ENCODE results near the gene DNAH7.
A peak's percentile ranks its signal among the peaks of the same experiment; 100 is the strongest.
"Not testable (repeated sequence)": the region's sequence is repeated elsewhere in the genome, so short reads cannot be mapped to it uniquely, and the experiment has no call there.

DNAH7 gene

DNA sequence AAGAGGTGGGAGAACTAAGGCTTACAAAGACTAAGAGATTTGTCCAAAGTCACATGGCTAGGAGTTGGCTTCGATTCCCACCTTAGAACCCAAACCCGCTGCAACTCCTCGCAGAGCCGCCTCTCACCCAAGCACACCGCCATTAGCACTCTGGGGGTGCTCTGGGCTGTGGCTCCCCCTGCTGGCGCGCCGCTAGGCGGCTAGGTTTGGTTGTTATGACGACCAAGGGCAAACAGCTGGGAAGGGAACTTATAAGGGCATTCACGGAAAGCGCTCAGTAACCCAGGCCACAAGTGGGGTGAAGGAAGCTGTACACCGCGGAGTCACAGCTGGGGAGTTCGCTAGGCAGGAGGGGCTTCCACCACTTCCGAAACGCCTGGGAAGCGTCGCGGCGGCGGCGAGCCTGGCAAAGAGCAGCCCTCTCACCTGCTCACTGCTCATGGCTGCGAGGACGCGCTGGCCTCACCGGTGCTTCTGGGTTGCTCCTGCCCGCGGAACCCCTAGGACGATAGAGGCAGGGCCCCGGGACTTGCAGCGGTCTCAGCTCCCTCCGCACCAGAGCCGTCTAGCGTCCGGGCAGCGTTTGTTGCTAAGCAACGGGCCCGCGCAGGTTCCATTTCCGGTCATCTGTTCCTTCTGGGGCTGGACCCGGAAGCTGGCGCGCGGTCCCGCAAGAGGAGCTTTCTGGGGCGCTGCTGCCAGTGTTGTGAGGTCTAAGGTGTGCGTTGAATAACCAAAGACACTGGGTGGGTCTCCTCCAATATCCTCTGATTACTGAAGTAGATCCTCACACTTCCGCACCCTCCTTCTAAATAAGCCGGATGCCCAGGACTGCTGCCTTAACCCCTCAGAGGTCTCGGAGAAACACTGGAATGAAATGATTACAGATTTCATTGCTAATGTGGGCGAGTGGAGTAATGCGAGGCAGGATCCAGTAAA is at the start of gene DNAH7:
DNAH7 (minus strand) TSS at position 567 of the 939 bp plus-strand sequence; CDS start at position 441, 126 bp downstream.
- DNase-seq, result peak; percentile 95

DNA sequence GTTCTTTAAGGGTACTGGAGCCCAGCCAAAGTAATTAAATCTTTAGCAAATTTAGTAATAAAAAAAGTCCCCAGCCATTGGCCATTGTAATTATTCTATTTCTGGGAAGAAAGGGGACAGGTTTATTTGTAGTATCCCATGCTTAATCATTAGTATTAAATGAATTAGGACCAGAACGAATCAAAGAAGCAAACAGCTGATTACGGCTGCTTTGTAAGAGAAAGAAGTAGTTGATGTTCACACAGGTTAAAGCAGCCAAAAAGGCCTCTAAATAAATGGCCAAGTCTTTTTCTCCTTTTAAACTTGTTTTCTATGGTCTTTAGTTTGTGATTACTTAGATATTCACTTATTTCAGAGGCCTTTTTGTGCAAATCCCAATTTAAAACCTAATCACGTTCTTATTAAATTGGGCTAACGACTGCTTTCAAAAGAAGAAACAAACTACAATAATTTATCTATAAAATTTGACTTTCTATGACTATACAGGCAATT is 48.6 kb upstream of the DNAH7 start:
- DNase-seq, result no peak

DNA sequence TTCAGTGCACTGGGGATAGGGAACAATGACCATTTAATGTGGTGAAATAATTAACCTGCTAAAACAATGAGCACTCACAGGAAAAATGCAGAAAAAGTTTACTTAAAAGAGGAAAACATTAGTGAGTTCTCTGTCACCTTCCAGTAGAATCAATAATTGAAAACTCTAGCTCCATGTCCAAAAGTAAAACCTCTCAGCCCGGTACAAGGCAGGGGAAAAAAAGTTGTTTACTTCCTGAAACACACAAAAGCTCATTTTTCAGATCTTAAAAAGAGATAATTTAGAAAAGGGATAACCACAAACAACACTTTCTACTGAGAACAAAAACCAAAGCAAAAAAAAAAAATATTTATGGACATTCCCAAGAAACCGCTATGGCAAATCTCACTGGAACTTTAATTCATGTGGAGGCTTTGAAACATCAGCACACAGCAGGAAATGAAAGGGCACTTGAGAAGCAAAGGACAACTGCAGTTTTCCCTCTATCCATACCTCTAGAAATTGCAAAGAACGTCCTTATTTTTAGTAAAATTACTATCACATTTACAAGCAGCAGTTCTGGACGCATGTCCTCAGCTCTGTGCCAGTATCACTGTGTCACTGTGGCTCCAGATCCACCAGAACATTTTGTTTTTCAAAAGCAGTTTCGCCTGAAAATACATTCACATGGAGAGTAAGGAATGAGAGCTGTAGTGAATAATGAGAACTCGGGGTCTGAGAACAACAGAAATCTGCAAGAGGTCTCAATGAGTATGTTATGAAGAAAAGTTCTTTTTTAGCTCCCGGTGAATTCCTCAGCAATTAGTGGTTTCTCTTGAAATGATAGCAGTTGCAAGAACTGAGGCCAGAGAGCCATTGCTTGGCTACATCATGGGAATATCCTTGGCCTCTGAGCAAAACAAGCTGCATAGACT is 44.7 kb upstream of the DNAH7 start:
- DNase-seq, result no peak

DNA sequence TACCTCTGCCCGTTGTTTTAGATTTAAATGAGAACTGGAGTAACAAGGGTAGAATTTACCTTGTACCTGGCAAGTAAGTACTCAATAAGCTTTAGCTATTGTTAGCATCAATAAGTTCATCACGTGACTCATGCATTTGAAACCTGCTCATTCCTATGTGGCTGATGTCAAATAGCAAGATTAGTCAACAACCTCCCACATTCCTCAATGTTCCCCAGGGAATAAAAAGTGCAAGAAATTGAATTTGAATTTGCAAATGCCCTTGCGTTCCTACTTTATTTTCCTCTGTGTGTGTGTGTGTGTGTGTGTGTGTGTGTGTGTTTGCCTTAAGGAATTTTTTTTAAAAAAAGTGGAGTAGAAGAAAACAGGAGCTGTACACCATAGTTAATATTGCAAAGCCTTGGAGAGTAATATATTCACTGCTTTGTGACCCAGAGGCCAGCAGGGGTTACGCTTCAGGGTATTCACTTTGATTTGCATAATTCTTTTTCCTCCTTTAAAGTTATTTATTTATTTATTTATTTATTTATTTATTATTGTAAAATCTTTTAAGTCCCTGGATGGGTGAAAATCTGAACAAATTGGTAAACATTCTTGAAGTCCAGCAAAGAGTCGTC is 43.9 kb upstream of the DNAH7 start:
- no peak for DNase-seq

DNA sequence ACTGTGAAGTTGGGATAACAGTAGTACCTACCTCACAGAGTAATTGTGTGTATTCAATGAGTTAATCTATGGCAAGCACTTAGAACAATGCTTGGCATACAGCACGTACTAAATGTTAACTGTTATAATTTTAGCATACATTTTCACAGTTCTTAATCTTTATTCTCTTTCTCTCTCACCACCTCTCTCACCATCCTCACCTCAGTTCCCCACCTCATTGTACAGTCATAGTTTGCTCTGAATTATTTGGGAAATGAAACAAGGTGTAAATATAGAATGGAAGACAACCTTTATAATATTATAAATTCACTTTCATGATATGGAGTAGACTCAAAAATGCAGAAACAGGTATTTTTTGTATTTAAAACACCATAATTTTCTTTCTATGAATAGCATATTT is 40.0 kb upstream of the DNAH7 start:
- no peak for DNase-seq

DNA sequence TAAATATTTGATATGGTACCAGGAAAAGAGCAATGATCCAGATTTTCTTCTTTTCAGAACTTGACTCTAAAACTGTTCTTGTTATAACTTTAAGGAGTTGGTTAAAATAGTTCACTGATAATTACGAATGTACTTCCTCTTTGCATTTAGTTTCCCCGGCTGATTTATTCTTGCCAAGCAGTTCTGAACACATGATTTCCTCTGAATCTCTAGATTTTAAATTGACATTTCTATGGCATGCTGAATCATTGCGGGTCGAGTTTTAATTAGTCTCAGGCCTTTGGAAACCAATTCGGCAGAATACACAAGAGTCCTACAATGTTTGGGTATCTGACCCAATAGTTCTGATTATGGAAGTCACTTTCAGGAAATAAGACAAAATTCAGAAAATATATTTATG is 37.3 kb upstream of the DNAH7 start:
- no peak for DNase-seq

DNA sequence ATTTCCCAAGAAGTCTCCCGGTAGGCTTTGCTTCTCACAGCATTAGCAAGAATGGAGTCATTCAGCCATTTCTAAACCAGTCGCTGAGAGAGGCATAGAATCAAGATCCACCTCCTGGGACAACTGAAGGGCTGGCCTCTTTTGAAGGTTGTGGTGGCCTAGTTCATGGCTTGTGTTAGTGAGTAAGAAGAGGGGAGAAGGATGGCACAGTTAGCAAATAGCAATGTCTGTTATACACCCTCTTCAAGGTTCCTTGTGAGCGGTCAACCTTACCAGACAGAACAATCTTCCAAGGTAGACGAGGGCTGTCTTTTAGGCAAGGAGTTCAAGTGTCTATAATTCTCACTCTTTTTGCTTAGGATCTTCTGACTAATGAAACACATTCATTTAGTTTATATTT is 35.4 kb upstream of the DNAH7 start:
- DNase-seq, result no peak

DNA sequence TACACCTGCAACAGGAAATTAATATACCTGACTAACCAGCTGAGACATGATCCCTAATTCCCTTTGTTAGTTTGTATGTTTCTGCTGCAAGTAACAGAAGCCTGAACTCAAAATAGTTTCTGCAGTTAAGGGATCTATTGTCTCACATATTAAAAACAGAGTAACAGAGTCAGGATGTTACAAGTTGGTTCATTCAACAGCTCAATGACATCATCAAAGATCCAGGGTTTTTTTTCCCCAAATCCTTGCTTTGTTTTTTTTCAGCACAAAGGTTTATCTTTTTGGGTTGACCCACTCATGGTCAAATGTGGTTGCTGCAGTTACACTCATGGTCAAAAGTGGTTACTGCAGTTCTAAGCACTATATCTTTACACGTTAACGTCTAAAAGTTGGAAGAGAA is 35.0 kb upstream of the DNAH7 start:
- no peak for DNase-seq

DNA sequence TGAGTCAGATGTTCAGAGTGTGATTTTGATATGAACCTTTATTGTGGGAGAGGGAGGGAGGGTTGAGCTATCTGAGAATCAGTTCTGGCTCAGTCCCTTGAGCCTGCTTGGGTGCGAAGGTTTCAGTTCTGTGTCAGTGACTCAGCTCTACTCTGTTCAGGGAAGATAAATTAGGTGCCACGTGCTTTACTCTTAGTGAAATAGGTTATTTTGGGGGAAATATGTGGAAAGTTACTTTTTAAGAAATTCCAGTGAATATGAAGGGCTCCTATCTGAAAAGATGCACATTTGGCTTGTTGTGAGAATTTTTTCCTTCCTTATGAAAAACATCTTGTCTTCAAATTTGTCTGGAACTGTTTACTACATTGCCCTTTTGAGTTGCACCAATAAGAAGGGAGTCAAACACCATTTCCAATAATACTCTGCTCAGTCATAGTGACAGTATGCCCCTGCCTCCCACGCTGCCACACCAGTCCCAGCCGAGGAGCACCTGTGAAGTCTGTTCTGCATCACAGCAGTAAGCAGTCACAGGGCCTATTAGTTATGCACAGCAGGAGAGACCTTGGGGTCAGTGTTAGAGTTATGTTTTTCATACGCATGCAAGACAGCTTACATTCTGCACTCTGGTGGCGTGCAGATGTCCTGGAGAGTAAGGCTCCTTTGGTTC is 32.8 kb upstream of the DNAH7 start:
- peak; percentile 19 for DNase-seq

DNA sequence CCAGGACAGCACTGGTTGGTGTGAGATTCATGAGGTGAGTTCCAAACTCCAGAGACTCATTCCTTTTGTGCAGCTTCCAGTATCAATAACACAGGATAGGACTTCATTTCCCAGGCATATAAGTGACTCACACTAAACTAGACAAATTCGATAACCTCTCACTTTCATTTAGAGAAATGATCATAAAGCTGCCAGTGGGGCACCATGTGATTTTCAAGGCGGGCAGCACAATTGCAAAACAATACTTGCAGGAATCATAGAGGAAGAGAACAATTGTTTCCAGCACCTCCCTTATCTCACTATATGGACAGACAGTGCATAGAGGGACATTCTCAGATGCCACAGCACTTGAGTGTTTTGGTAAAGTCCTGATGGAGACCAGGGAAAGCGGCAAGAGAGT is 31.3 kb upstream of the DNAH7 start:
- DNase-seq, result no peak

DNA sequence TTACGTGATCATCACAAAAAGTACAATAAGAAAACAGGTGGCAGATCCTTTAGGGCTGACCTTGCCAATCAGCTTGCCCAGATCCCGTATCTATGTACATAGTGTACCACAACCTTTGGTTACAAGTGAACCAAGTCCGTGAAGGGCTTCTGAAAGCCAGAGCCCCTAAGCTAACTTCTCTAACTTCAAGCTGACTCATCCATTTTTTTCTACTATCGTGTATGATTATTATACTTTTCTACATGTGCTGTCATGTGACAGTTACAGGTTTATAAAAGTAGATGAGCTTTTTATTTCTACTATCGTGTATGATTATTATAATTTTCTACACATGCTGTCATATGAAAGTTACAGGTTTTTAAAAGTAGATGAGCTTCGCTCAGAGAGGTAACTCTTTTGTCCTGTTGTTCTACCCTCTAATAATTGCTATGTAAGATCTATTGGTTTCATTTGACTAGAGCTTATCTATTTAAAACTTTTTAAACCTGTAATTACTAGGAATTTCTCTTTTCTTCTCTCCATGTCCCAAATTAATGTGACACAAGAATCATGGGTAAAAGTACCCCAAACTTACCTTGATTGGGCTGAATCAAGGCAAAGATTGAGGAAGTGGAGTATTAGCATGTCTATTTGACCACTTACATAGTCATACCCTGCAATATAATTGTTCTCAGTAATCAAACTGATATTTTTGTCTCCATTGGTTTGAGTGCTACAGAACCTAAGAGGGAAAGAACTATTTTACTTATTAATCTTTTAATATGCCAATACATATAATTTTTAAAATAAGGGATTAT is 29.4 kb upstream of the DNAH7 start:
- DNase-seq, result no peak

DNA sequence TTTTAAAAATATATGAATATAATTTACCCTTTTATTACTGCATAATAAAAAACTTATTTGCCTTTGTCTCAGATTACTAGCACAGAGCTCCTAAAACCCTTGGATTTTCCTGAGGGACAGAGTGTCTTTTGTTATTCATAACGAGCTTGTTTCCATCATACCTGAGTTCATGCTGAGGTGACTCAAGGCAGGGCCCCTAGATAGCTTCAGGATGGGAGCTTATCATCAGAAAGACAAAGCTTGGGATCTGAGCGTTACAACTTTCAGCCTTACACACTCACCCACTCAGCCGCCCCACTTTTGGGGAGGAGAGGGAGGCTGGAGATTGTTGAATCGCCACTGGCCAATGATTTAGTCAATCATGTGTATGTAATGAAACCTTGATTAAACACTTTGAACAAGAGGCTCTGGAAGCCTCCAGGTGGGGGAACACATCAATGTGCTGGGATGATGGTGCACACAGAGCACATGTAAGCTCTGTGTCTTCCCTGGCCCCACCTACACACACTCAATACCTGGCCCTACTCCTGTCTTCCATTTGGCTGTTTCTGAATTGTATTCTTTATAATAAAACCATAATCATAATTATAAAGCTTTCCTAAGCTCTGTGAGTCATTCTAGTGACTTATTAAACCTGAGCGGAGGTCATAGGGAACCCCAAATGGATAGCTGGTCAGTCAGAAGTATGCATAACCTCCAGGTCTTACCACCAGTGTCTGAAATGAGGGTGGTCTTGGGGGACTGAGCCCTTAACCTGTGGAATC is 28.5 kb upstream of the DNAH7 start:
- no peak for DNase-seq

DNA sequence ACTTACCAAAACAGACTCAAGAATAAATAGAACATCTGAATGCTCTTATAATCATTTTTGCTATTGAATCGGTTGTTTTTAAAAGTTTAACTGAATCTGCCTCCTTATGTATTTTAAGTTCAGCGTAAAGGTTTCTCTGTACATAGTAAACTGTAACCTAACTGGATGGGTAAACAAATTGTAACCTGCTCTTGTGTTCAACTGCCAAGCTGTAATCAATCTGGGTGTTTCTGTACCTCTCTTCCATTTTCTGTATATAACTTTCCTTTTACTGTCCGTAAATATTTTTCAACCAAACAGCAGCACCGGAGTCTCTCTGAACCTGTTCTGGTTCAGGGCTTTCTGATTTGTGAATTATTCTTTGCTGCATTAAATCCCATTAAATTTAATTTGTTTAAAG is 27.6 kb upstream of the DNAH7 start:
- DNase-seq, result no peak

DNA sequence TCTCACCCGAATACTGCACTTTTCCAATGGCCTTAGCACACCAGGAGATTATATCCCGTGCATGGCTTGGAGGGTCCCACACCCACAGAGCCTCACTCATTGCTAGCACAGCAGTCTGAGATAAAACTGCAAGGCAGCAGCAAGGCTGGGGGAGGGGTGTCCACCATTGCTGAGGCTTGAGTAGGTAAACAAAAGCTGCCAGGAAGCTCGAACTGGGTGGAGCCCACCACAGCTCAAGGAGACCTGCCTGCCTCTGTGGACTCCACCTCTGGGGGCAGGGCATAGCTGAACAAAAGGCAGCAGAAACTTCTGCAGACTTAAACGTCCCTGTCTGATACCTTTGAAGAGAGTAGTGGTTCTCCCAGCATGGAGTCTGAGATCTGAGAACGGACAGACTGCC is 20.8 kb upstream of the DNAH7 start:
- not testable (repeated sequence) for DNase-seq

DNA sequence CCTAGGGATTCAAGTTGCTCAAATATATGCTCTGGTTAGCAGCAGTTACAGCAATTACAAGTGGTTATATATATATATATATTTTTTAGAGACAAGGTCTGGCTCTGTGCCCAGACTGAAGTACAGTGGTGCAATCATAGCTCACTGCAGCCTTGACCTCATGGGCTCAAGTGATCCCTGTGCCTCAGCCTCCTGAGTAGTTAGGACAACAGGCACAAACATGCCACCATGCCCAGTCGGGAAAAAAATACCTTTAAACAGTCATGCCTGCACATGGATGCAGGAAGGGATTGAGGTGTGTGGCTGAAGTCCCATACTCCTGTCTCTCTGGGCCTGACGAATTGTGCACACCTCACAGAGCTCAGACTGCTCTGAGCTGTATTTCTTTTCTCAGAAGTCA is 19.6 kb upstream of the DNAH7 start:
- no peak for DNase-seq

DNA sequence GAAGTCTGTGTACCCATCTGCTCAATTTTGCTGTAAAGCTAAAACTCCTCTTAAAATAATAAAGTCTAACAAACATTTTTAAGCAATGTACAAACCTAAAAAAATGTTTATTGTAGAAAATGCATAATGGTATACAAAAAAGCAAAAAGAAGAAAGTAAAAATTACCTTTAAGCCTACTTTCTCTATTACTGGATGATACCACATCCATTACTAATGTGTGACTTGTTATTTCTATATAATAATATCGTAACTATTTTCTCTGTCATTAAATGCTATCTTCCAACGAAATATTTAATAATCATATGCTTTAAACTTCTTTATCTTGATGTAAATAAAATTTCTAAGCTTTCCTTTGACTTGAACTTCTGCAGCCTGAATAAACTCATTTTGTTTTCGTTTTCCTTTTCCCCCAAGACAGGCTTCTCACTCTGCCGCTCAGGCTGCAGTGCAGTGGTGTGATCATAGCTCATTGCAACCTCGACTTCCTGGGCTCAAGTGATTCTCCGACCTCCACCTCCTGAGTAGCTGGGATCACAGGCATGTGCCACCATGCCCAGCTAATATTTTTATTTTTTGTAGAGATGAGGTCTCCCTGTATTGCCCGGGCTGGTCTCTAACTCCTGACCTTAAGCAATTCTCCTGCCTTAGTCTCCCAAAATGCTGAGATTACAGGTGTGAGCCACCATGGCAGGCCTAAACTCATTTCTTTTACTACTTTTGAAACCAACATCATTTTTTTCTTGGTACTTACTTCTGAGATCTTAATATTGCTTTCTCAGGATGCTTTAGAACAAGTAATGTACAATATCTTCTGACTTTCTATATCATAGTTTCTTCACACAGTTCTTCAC is 18.1 kb upstream of the DNAH7 start:
- DNase-seq, result no peak

DNA sequence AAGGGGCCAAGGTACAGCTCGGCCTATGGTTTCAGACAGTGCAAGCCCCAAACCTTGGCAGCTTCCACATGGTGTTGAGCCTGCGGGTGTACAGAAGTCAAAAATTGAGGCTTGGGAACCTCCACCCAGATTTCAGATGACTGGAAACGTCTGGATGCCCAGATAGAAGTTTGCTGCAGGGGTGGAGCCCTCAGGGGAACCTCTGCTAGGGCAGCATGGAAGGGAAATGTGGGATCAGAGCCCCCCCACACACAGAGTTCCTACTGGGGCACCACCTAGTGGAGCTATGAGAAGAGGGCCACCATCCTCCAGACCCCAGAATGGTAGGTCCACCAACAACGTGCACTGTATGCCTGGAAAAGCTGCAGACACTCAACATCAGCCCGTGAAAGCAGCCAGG is 15.0 kb upstream of the DNAH7 start:
- no peak for DNase-seq

DNA sequence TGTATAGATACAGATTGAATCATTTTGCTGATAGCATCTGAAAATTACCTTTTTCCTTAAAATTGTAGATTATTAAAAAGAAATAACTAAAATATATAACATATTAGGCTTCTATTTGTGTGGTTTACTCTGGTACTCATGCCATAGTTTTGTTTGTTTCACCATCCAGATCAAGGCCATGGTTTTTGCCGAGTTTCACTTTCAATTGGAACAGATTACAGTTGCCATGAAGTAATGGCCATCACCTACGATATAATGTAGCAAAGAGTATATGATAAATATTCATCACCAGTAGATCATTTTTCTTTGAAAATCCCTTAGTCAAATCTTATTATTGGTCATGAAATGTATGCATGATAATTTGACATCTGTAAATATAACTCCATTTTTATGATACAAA is 11.9 kb upstream of the DNAH7 start:
- DNase-seq, result no peak

DNA sequence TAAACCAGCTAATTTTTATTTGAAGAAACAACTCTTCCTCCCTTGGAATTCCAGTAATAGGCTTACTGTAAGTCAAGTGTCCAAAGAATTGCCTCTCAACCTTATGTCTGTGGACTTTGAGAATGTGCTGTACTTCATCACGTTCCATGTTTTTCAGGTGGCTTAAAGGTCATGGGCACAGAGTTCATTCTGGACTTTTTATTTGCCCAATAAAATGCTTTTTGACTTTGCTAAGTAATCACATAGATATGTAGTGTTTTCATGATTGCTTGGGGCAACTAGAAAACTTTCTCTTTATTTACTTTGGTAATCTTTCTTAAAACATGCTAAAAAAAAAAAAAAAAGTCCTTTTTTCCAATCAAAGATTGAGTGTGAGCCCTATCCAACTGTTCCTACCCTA is 10.4 kb upstream of the DNAH7 start:
- DNase-seq, result no peak

DNA sequence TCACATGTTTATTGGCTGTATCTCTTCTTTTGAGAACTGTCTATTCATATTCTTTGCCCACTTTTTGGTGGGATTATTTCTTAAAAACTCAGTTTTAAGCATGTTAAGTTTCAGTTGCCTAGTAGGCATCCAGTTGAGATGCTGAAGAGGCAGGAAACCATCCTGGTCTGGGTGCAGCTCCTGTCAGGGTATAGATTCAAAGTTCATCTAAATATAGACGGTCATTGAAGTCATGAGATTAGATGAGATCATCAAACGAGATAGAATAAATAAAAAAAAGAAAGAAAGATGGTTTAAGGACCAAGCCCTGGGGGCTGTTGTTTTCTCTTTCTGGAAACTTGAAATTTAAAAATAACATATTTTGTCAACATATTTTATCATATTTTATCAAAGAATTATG is 9.2 kb upstream of the DNAH7 start:
- no peak for DNase-seq
